ENCODE data around the gene PRKN.

- no peak for TF ChIP-seq BACH2 (CRISPR knock-in tag; IDR thresholded peaks at IDR 0.05; ENCODE audit: borderline replicate concordance)
- TF ChIP-seq ZFP30 (CRISPR knock-in tag; IDR thresholded peaks at IDR 0.05): no peak
- TF ChIP-seq TOX (CRISPR knock-in tag; IDR thresholded peaks at IDR 0.05; ENCODE audit: borderline replicate concordance): no peak
- TF ChIP-seq ZNF8 (CRISPR knock-in tag; IDR thresholded peaks at IDR 0.05): no peak
Observed at GRCh38 chr6:162234631-162235030, 492.9 kb downstream of the PRKN start.

All from SK-N-SH treated with all-trans-retinoic acid at 6 μM for 48 hours (cell line).